Measurements from ENCODE around the gene GSAP.

GSAP gene

GRCh38 chr7:77327932-77328628 is 88.1 kb downstream of the GSAP start:
- Mint-ChIP-seq H3K27ac (ENCODE audit: low read depth) (peak overlapping the region; percentile 84), H3K4me1 (peaks cover 58% of the 10 kb centered on the region), H3K4me3 (peak overlapping the region; percentile 71), H3K9me3 (no peaks in the 10 kb centered on the region), H3K27me3 (no peaks in the 10 kb centered on the region), H3K36me3 (ENCODE audit: insufficient read depth) (peaks cover 6% of the 10 kb centered on the region)
- ATAC-seq (replicated peaks; ENCODE audit: extremely low read depth, poor library complexity, severe bottlenecking) (peak; percentile 45), DNase-seq (ENCODE audit: low spot score in 2 of 2) (peak in 1 of 2 donors; percentile 13)

- DNase-seq (ENCODE audit: low spot score in 2 of 2): no peak
Measured at GRCh38 chr7:77327067-77327931, 88.8 kb downstream of the GSAP start.

GRCh38 chr7:77326131-77326530 is 90.0 kb downstream of the GSAP start:
- no peak overlapping the region for H3K4me3 Mint-ChIP-seq
- peaks cover 47% of the 10 kb centered on the region for H3K4me1 Mint-ChIP-seq
- no peaks in the 10 kb centered on the region for H3K9me3 Mint-ChIP-seq
- no peak overlapping the region for H3K27ac Mint-ChIP-seq (ENCODE audit: low read depth)
- DNase-seq (ENCODE audit: low spot score in 2 of 2): no peak
- H3K36me3 Mint-ChIP-seq (ENCODE audit: insufficient read depth): peaks cover 8% of the 10 kb centered on the region
- H3K27me3 Mint-ChIP-seq: no peaks in the 10 kb centered on the region
- no peak for ATAC-seq (replicated peaks; ENCODE audit: extremely low read depth, poor library complexity, severe bottlenecking)

More at GRCh38 chr7:77327067-77327931, 88.8 kb downstream of the GSAP start:
- ATAC-seq (replicated peaks; ENCODE audit: extremely low read depth, poor library complexity, severe bottlenecking): no peak
- Mint-ChIP-seq H3K9me3 (no peaks in the 10 kb centered on the region), H3K4me1 (peaks cover 57% of the 10 kb centered on the region), H3K36me3 (ENCODE audit: insufficient read depth) (peaks cover 6% of the 10 kb centered on the region), H3K4me3 (peak overlapping the region; percentile 71), H3K27me3 (no peaks in the 10 kb centered on the region), H3K27ac (ENCODE audit: low read depth) (peak overlapping the region; percentile 84)

GRCh38 chr7:77321300-77321699 is 94.8 kb downstream of the GSAP start:
- no peak overlapping the region for H3K4me3 Mint-ChIP-seq
- no peak for DNase-seq (ENCODE audit: low spot score in 2 of 2)
- peak overlapping the region; percentile 71 for H3K27ac Mint-ChIP-seq (ENCODE audit: low read depth)
- peaks cover 31% of the 10 kb centered on the region for H3K36me3 Mint-ChIP-seq (ENCODE audit: insufficient read depth)
- H3K4me1 Mint-ChIP-seq: peaks cover 18% of the 10 kb centered on the region
- no peaks in the 10 kb centered on the region for H3K27me3 Mint-ChIP-seq
- H3K9me3 Mint-ChIP-seq: no peaks in the 10 kb centered on the region
- no peak for ATAC-seq (replicated peaks; ENCODE audit: extremely low read depth, poor library complexity, severe bottlenecking)

- peaks cover 31% of the 10 kb centered on the region for H3K36me3 Mint-ChIP-seq (ENCODE audit: insufficient read depth)
- H3K27me3 Mint-ChIP-seq: no peaks in the 10 kb centered on the region
- no peaks in the 10 kb centered on the region for H3K9me3 Mint-ChIP-seq
- H3K27ac Mint-ChIP-seq (ENCODE audit: low read depth): no peak overlapping the region
- H3K4me1 Mint-ChIP-seq: peaks cover 22% of the 10 kb centered on the region
- no peak overlapping the region for H3K4me3 Mint-ChIP-seq
- ATAC-seq (replicated peaks; ENCODE audit: extremely low read depth, poor library complexity, severe bottlenecking) (no peak), DNase-seq (ENCODE audit: low spot score in 2 of 2) (no peak)
Measured at GRCh38 chr7:77320714-77321113, 95.4 kb downstream of the GSAP start.

GRCh38 chr7:77320137-77320536 is 96.0 kb downstream of the GSAP start:
- ATAC-seq (replicated peaks; ENCODE audit: extremely low read depth, poor library complexity, severe bottlenecking) (no peak), DNase-seq (ENCODE audit: low spot score in 2 of 2) (no peak)
- no peak overlapping the region for H3K4me3 Mint-ChIP-seq
- H3K27ac Mint-ChIP-seq (ENCODE audit: low read depth): no peak overlapping the region
- peaks cover 24% of the 10 kb centered on the region for H3K4me1 Mint-ChIP-seq
- H3K27me3 Mint-ChIP-seq: no peaks in the 10 kb centered on the region
- peaks cover 31% of the 10 kb centered on the region for H3K36me3 Mint-ChIP-seq (ENCODE audit: insufficient read depth)
- H3K9me3 Mint-ChIP-seq: no peaks in the 10 kb centered on the region

GRCh38 chr7:77318019-77318418 is 98.1 kb downstream of the GSAP start:
- Mint-ChIP-seq H3K27ac (ENCODE audit: low read depth) (no peak overlapping the region), H3K4me3 (no peak overlapping the region), H3K36me3 (ENCODE audit: insufficient read depth) (peaks cover 34% of the 10 kb centered on the region), H3K9me3 (no peaks in the 10 kb centered on the region), H3K4me1 (peaks cover 18% of the 10 kb centered on the region), H3K27me3 (no peaks in the 10 kb centered on the region)
- no peak for DNase-seq (ENCODE audit: low spot score in 2 of 2)
- no peak for ATAC-seq (replicated peaks; ENCODE audit: extremely low read depth, poor library complexity, severe bottlenecking)

- no peaks in the 10 kb centered on the region for H3K9me3 Mint-ChIP-seq
- ATAC-seq (replicated peaks; ENCODE audit: extremely low read depth, poor library complexity, severe bottlenecking): no peak
- no peak for DNase-seq (ENCODE audit: low spot score in 2 of 2)
- no peak overlapping the region for H3K4me3 Mint-ChIP-seq
- peaks cover 18% of the 10 kb centered on the region for H3K4me1 Mint-ChIP-seq
- no peak overlapping the region for H3K27ac Mint-ChIP-seq (ENCODE audit: low read depth)
- no peaks in the 10 kb centered on the region for H3K27me3 Mint-ChIP-seq
- H3K36me3 Mint-ChIP-seq (ENCODE audit: insufficient read depth): peaks cover 39% of the 10 kb centered on the region
Measured at GRCh38 chr7:77316219-77316978, 99.8 kb downstream of the GSAP start.

- peaks cover 45% of the 10 kb centered on the region for H3K36me3 Mint-ChIP-seq (ENCODE audit: insufficient read depth)
Measured at GRCh38 chr7:77315182-77315591, 101.0 kb downstream of the GSAP start.

GRCh38 chr7:77313876-77314480 is 102.2 kb downstream of the GSAP start:
- no peak for DNase-seq (ENCODE audit: low spot score in 2 of 2)
- ATAC-seq (replicated peaks; ENCODE audit: extremely low read depth, poor library complexity, severe bottlenecking): no peak
- Mint-ChIP-seq H3K36me3 (ENCODE audit: insufficient read depth) (peaks cover 48% of the 10 kb centered on the region), H3K4me1 (peaks cover 20% of the 10 kb centered on the region), H3K27ac (ENCODE audit: low read depth) (no peak overlapping the region), H3K4me3 (no peak overlapping the region), H3K27me3 (no peaks in the 10 kb centered on the region), H3K9me3 (no peaks in the 10 kb centered on the region)

More at GRCh38 chr7:77315182-77315591, 101.0 kb downstream of the GSAP start:
- DNase-seq (ENCODE audit: low spot score in 2 of 2): no peak
- ATAC-seq (replicated peaks; ENCODE audit: extremely low read depth, poor library complexity, severe bottlenecking): no peak
- Mint-ChIP-seq H3K27ac (ENCODE audit: low read depth) (no peak overlapping the region), H3K27me3 (no peaks in the 10 kb centered on the region), H3K4me3 (no peak overlapping the region), H3K4me1 (peaks cover 19% of the 10 kb centered on the region), H3K9me3 (no peaks in the 10 kb centered on the region)

GRCh38 chr7:77313085-77313484 is 103.1 kb downstream of the GSAP start:
- peaks cover 19% of the 10 kb centered on the region for H3K4me1 Mint-ChIP-seq
- H3K27me3 Mint-ChIP-seq: no peaks in the 10 kb centered on the region
- ATAC-seq (replicated peaks; ENCODE audit: extremely low read depth, poor library complexity, severe bottlenecking) (no peak), DNase-seq (ENCODE audit: low spot score in 2 of 2) (no peak)
- no peak overlapping the region for H3K27ac Mint-ChIP-seq (ENCODE audit: low read depth)
- H3K36me3 Mint-ChIP-seq (ENCODE audit: insufficient read depth): peaks cover 46% of the 10 kb centered on the region
- no peak overlapping the region for H3K4me3 Mint-ChIP-seq
- H3K9me3 Mint-ChIP-seq: no peaks in the 10 kb centered on the region

- H3K27ac Mint-ChIP-seq (ENCODE audit: low read depth): no peak overlapping the region
- peaks cover 17% of the 10 kb centered on the region for H3K4me1 Mint-ChIP-seq
- H3K27me3 Mint-ChIP-seq: no peaks in the 10 kb centered on the region
- peaks cover 35% of the 10 kb centered on the region for H3K36me3 Mint-ChIP-seq (ENCODE audit: insufficient read depth)
- DNase-seq (ENCODE audit: low spot score in 2 of 2) (no peak), ATAC-seq (replicated peaks; ENCODE audit: extremely low read depth, poor library complexity, severe bottlenecking) (no peak)
- H3K4me3 Mint-ChIP-seq: no peak overlapping the region
- H3K9me3 Mint-ChIP-seq: no peaks in the 10 kb centered on the region
Measured at GRCh38 chr7:77310982-77311381, 105.2 kb downstream of the GSAP start.
